Measurements from ENCODE around the gene CLDN6.

CLDN6 gene

GRCh38 chr16:3010510-3010909 is 7.5 kb downstream of the CLDN6 start:
- DNase-seq = no peak

- no peak for DNase-seq
Observed at GRCh38 chr16:3009568-3010390, 8.2 kb downstream of the CLDN6 start.

- no peak for DNase-seq
Observed at GRCh38 chr16:3008690-3009037, 9.3 kb downstream of the CLDN6 start.

- no peak for DNase-seq
Observed at GRCh38 chr16:3007957-3008689, 9.9 kb downstream of the CLDN6 start.

GRCh38 chr16:3007059-3007956 is 10.7 kb downstream of the CLDN6 start:
- DNase-seq = no peak

GRCh38 chr16:3004781-3005284 is 13.2 kb downstream of the CLDN6 start:
- DNase-seq = no peak

- DNase-seq = no peak
Observed at GRCh38 chr16:3004319-3004718, 13.7 kb downstream of the CLDN6 start.

- peak; percentile 95 for DNase-seq
Observed at GRCh38 chr16:3003582-3004270, 14.3 kb downstream of the CLDN6 start.

GRCh38 chr16:3001316-3001715 is 16.7 kb downstream of the CLDN6 start:
- no peak for DNase-seq

- no peak for DNase-seq
Observed at GRCh38 chr16:3000540-3000939, 17.4 kb downstream of the CLDN6 start.

GRCh38 chr16:2999929-3000328 is 18.1 kb downstream of the CLDN6 start:
- no peak for DNase-seq

- no peak for DNase-seq
Observed at GRCh38 chr16:2996298-2996697, 21.7 kb downstream of the CLDN6 start.

- DNase-seq = no peak
Observed at GRCh38 chr16:2992383-2993081, 25.5 kb downstream of the CLDN6 start.

GRCh38 chr16:2991566-2992261 is 26.3 kb downstream of the CLDN6 start:
- DNase-seq = no peak

- DNase-seq = no peak
Observed at GRCh38 chr16:2990891-2991290, 27.1 kb downstream of the CLDN6 start.

GRCh38 chr16:2988590-2989099 is 29.3 kb downstream of the CLDN6 start:
- DNase-seq = no peak

GRCh38 chr16:2987833-2988232 is 30.1 kb downstream of the CLDN6 start:
- DNase-seq = peak; percentile 76

- DNase-seq = no peak
Observed at GRCh38 chr16:2987286-2987685, 30.7 kb downstream of the CLDN6 start.

GRCh38 chr16:2986623-2987188 is 31.3 kb downstream of the CLDN6 start:
- DNase-seq = no peak

- DNase-seq = peak; percentile 52
Observed at GRCh38 chr16:2985893-2986355, 32.1 kb downstream of the CLDN6 start.

GRCh38 chr16:2985462-2985861 is 32.5 kb downstream of the CLDN6 start:
- DNase-seq = no peak
